GM12875 (cell line): ENCODE results near the gene GJB3.

Experiments
- H3K4me3 ChIP-seq: one replicate; pipeline ENCODE4 v1.5.1; 2011; ENCODE audit warnings: low read depth, low read length, control low read depth
- CTCF ChIP-seq: IDR thresholded peaks from 2 replicates; pipeline ENCODE4 v1.5.1; 2011; ENCODE audit warnings: low read depth, mild to moderate bottlenecking, control low read depth, inconsistent platforms, low read length, moderate library complexity, borderline replicate concordance; ENCODE audit not compliant: insufficient read depth

GJB3 gene

GRCh38 chr1:34761176-34761761, 19.7 kb upstream of the GJB3 start:
- H3K4me3 ChIP-seq, result no peak overlapping the region
- no peak for TF ChIP-seq CTCF

GRCh38 chr1:34761776-34762307, 19.2 kb upstream of the GJB3 start:
- TF ChIP-seq CTCF, result no peak

GRCh38 chr1:34762474-34763141, 18.4 kb upstream of the GJB3 start:
- H3K4me3 ChIP-seq, result no peak overlapping the region
- no peak for TF ChIP-seq CTCF

More at GRCh38 chr1:34761776-34762307, 19.2 kb upstream of the GJB3 start:
- H3K4me3 ChIP-seq, result no peak overlapping the region

- no peak for TF ChIP-seq CTCF
- no peak overlapping the region for H3K4me3 ChIP-seq
Observed at GRCh38 chr1:34763142-34763781, 17.8 kb upstream of the GJB3 start.

GRCh38 chr1:34768856-34769255, 12.2 kb upstream of the GJB3 start:
- no peak overlapping the region for H3K4me3 ChIP-seq
- no peak for TF ChIP-seq CTCF

- TF ChIP-seq CTCF, result no peak
- no peak overlapping the region for H3K4me3 ChIP-seq
Observed at GRCh38 chr1:34770891-34771504, 10.0 kb upstream of the GJB3 start.
